ENCODE measurements around the gene MIPOL1.

MIPOL1 gene

DNA sequence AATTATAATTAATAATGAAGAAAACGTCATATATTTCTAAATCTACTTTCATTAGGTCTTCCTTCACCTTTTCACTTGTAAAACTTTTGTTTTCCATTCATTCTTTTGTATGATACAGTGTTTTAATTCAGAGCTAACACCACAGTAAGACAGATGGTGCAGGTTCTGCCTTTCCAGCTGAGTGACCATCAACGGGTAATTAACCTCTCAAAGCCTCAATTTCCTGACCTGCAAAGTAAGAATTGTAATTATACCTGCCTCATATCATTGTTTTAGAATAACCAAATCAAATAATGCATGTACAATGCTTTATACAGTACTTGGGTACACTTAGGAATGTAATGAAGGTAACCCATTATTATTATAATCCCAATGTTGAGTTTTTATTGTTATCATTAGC, 239.8 kb downstream of the MIPOL1 start:
- TF ChIP-seq, protein P1, sequence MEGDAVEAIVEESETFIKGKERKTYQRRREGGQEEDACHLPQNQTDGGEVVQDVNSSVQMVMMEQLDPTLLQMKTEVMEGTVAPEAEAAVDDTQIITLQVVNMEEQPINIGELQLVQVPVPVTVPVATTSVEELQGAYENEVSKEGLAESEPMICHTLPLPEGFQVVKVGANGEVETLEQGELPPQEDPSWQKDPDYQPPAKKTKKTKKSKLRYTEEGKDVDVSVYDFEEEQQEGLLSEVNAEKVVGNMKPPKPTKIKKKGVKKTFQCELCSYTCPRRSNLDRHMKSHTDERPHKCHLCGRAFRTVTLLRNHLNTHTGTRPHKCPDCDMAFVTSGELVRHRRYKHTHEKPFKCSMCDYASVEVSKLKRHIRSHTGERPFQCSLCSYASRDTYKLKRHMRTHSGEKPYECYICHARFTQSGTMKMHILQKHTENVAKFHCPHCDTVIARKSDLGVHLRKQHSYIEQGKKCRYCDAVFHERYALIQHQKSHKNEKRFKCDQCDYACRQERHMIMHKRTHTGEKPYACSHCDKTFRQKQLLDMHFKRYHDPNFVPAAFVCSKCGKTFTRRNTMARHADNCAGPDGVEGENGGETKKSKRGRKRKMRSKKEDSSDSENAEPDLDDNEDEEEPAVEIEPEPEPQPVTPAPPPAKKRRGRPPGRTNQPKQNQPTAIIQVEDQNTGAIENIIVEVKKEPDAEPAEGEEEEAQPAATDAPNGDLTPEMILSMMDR (IDR thresholded peaks at IDR 0.05; ENCODE audit: low read length): no peak
- TF ChIP-seq EZH2 (IDR thresholded peaks at IDR 0.05; ENCODE audit: borderline replicate concordance, low read length): no peak

DNA sequence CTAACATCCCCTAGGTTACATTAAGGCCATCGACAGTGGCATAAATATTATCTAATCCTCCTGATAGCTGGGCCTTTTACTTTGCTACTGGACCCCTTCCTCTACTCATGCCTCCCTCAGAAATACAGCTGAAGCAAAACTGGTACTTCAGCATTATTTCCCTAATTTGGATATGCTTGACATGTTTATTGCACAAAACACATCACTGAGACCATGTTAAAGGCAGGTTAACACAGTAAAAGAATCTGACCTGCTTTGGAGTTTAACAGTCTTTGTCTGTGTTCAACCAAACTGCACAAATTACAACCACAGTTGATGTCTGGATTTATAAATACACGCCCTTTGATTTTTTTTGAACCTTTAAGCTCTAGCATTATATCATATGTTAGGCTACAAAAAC, 240.7 kb downstream of the MIPOL1 start:
- Histone ChIP-seq H3K27ac (ENCODE audit: low read depth, low read length, poor library complexity, severe bottlenecking) (no peak overlapping the region), H3K27me3 (ENCODE audit: insufficient read depth, low read length) (no peaks in the 10 kb centered on the region), H2AFZ (ENCODE audit: low read length) (no peak overlapping the region), H3K36me3 (ENCODE audit: insufficient read depth, low read length) (no peaks in the 10 kb centered on the region), H3K9me3 (ENCODE audit: low read length) (no peaks in the 10 kb centered on the region), H4K20me1 (ENCODE audit: insufficient read depth, low read length) (no peaks in the 10 kb centered on the region), H3F3A (ENCODE audit: insufficient read depth, low read length) (no peaks in the 10 kb centered on the region), H3K4me2 (ENCODE audit: low read length) (no peak overlapping the region), H3K9me2 (ENCODE audit: low read depth, low read length) (no peaks in the 10 kb centered on the region), H3K4me1 (ENCODE audit: insufficient read depth, low read length, severe bottlenecking) (no peaks in the 10 kb centered on the region), H3K79me2 (ENCODE audit: insufficient read depth, low read length) (no peaks in the 10 kb centered on the region), H3K9ac (ENCODE audit: low read length) (no peak overlapping the region), H3K4me3 (ENCODE audit: low read depth, low read length, poor library complexity, severe bottlenecking) (no peak overlapping the region)
- TF ChIP-seq EZH2 (IDR thresholded peaks at IDR 0.05; ENCODE audit: borderline replicate concordance, low read length): no peak
- TF ChIP-seq, protein P1 (IDR thresholded peaks at IDR 0.05; ENCODE audit: low read length): no peak

More for the DNA sequence above, 239.8 kb downstream of the MIPOL1 start:
- Histone ChIP-seq H3F3A (ENCODE audit: insufficient read depth, low read length) (no peaks in the 10 kb centered on the region), H3K4me2 (ENCODE audit: low read length) (no peak overlapping the region), H2AFZ (ENCODE audit: low read length) (no peak overlapping the region), H3K9ac (ENCODE audit: low read length) (no peak overlapping the region), H3K4me1 (ENCODE audit: insufficient read depth, low read length, severe bottlenecking) (no peaks in the 10 kb centered on the region), H3K27me3 (ENCODE audit: insufficient read depth, low read length) (no peaks in the 10 kb centered on the region), H3K79me2 (ENCODE audit: insufficient read depth, low read length) (no peaks in the 10 kb centered on the region), H3K36me3 (ENCODE audit: insufficient read depth, low read length) (no peaks in the 10 kb centered on the region), H3K4me3 (ENCODE audit: low read depth, low read length, poor library complexity, severe bottlenecking) (no peak overlapping the region), H3K9me3 (ENCODE audit: low read length) (no peaks in the 10 kb centered on the region), H3K9me2 (ENCODE audit: low read depth, low read length) (no peaks in the 10 kb centered on the region), H4K20me1 (ENCODE audit: insufficient read depth, low read length) (no peaks in the 10 kb centered on the region), H3K27ac (ENCODE audit: low read depth, low read length, poor library complexity, severe bottlenecking) (no peak overlapping the region)

DNA sequence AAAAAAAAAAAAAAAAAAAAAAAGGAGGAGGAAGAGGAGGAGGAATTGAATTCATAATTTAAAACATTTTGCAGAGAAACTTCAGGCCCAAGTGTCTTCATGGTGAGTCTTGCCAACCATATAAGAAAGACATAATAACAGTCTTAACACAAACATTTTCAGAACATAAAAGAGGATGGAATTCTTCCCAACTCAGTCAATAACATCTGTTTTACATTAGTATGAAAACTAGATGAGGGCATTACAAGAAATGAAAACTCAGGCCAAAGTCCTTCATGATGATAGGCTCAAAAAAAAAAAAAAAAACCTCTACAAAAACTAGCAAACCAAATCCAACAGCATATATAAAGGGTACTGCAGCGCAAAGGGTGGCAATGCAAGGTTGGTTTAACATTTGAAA, 245.7 kb downstream of the MIPOL1 start:
- no peak overlapping the region for H3K9ac ChIP-seq (ENCODE audit: low read length)
- no peaks in the 10 kb centered on the region for H3K27me3 ChIP-seq (ENCODE audit: insufficient read depth, low read length)
- no peaks in the 10 kb centered on the region for H3K36me3 ChIP-seq (ENCODE audit: insufficient read depth, low read length)
- H3K4me2 ChIP-seq (ENCODE audit: low read length): no peak overlapping the region
- no peak overlapping the region for H3K4me3 ChIP-seq (ENCODE audit: low read depth, low read length, poor library complexity, severe bottlenecking)
- H3K4me1 ChIP-seq (ENCODE audit: insufficient read depth, low read length, severe bottlenecking): no peaks in the 10 kb centered on the region
- H3K9me3 ChIP-seq (ENCODE audit: low read length): no peaks in the 10 kb centered on the region
- no peaks in the 10 kb centered on the region for H3K79me2 ChIP-seq (ENCODE audit: insufficient read depth, low read length)
- H3K27ac ChIP-seq (ENCODE audit: low read depth, low read length, poor library complexity, severe bottlenecking): no peak overlapping the region
- H3F3A ChIP-seq (ENCODE audit: insufficient read depth, low read length): no peaks in the 10 kb centered on the region
- TF ChIP-seq, protein P1 (IDR thresholded peaks at IDR 0.05; ENCODE audit: low read length): no peak
- TF ChIP-seq EZH2 (IDR thresholded peaks at IDR 0.05; ENCODE audit: borderline replicate concordance, low read length): no peak
- H2AFZ ChIP-seq (ENCODE audit: low read length): no peak overlapping the region
- H3K9me2 ChIP-seq (ENCODE audit: low read depth, low read length): no peaks in the 10 kb centered on the region
- no peaks in the 10 kb centered on the region for H4K20me1 ChIP-seq (ENCODE audit: insufficient read depth, low read length)
